GM12878 (cell line): ENCODE results near the gene ROBO4. TPM values are rescaled to one million over a fixed set of nuclear protein-coding genes. Genes with fewer than 3 reads are reported as not detected.

ENCODE experiments used
- ATAC-seq: fragments of 200-7000 bp; cut with Tn5 transposase; 3 replicates; pipeline ENCODE4 v1.9.1; 2020; ENCODE audit warnings: mild to moderate bottlenecking, moderate library complexity
- BruUV-seq: library from RNA; stranded (reverse); fragments of 400-500 nt; replicated peaks from 2 replicates; lab custom pipeline; 2021; lab: Mats Ljungman, UMichigan
- CTCF ChIA-PET: fragments of 300-600 bp; sonication (Branson Sonifier 250); formaldehyde crosslinking; extraction: SDS; loops from one replicate; lab custom pipeline; 2021; ENCODE audit warnings: inconsistent platforms; lab: Yijun Ruan, JAX
- POLR2A ChIA-PET: fragments of 350-600 bp; formaldehyde crosslinking; extraction: SDS; loops from one replicate; lab custom pipeline; 2021; ENCODE audit warnings: inconsistent platforms; lab: Charles Lee
- RAD21 ChIA-PET: fragments of 300-600 bp; sonication (Branson Sonifier 250); formaldehyde crosslinking; loops from one replicate; lab custom pipeline; 2023; ENCODE audit warnings: antibody characterized with exemption; ENCODE audit not compliant: unreplicated experiment; lab: Charles Lee
- SMC1A ChIA-PET: fragments of 300-600 bp; sonication (Branson Sonifier 250); formaldehyde crosslinking; loops from one replicate; lab custom pipeline; 2023; ENCODE audit not compliant: unreplicated experiment, uncharacterized antibody; lab: Charles Lee
- DNase-seq: peaks from one replicate; pipeline ENCODE4 v3.0.0-alpha.2; 2011; ENCODE audit warnings: low read depth, low spot score
- FAIRE-seq: peaks from 3 replicates; lab custom pipeline; 2011; peaks lifted over from hg19 to GRCh38; lab: Jason Lieb, UNC
- H2AFZ ChIP-seq: 2 replicates; pipeline ENCODE4 v1.6.0; 2011; ENCODE audit warnings: low read depth, low read length, control low read depth; ENCODE audit not compliant: control insufficient read depth
- H3K27ac ChIP-seq: 2 replicates; pipeline ENCODE4 v1.5.1; 2011; ENCODE audit warnings: control low read depth; ENCODE audit not compliant: control insufficient read depth, insufficient read depth
- H3K27me3 ChIP-seq, 2 experiments: replicated peaks in 1 of 2; 2 replicates each; pipeline versions ENCODE4 v1.6.0 to v1.6.1; 2011; ENCODE audit warnings: low read length in 1 of 2; ENCODE audit not compliant: control insufficient read depth in 2 of 2, insufficient read depth in 2 of 2
- H3K36me3 ChIP-seq, 2 experiments: 2 replicates each; pipeline ENCODE4 v1.5.1; 2011; ENCODE audit warnings: low read length in 1 of 2; ENCODE audit not compliant: control insufficient read depth in 2 of 2, insufficient read depth in 2 of 2
- H3K4me1 ChIP-seq: 2 replicates; pipeline ENCODE4 v1.6.1; 2011; ENCODE audit warnings: mild to moderate bottlenecking, low read length, moderate library complexity, mixed read lengths; ENCODE audit not compliant: control insufficient read depth, insufficient read depth
- H3K4me2 ChIP-seq: 2 replicates; pipeline ENCODE4 v1.6.0; 2011; ENCODE audit warnings: control low read depth; ENCODE audit not compliant: control insufficient read depth, insufficient read depth
- H3K4me3 ChIP-seq: fragments of 200-600 bp; sonication (generic); 2 replicates; pipeline ENCODE4 v1.5.1; 2016
- H3K79me2 ChIP-seq: 2 replicates; pipeline ENCODE4 v1.6.0; 2011; ENCODE audit warnings: low read length; ENCODE audit not compliant: control insufficient read depth, insufficient read depth
- H3K9ac ChIP-seq: 2 replicates; pipeline ENCODE4 v1.8.0; 2011; ENCODE audit warnings: low read length, control low read depth, mixed read lengths; ENCODE audit not compliant: control insufficient read depth, insufficient read depth
- H3K9me3 ChIP-seq: replicated peaks from 3 replicates; pipeline ENCODE4 v1.5.1; 2011; ENCODE audit warnings: mild to moderate bottlenecking, low read length; ENCODE audit not compliant: control insufficient read depth, insufficient read depth
- H4K20me1 ChIP-seq: 2 replicates; pipeline ENCODE4 v1.6.0; 2011; ENCODE audit not compliant: control insufficient read depth, insufficient read depth
- BACH1 ChIP-seq: fragments of 450-650 bp; IDR thresholded peaks from 2 replicates; pipeline ENCODE4 v1.6.1; 2017; ENCODE audit warnings: mild to moderate bottlenecking, borderline replicate concordance
- DPF2 ChIP-seq: fragments of 450-650 bp; IDR thresholded peaks from 2 replicates; pipeline ENCODE4 v1.6.1; 2017; ENCODE audit warnings: mild to moderate bottlenecking
- ELK1 ChIP-seq: IDR thresholded peaks from 2 replicates; pipeline ENCODE4 v1.6.1; 2012; ENCODE audit warnings: low read depth, low read length, improper control_type of control experiment
- EZH2 ChIP-seq: IDR thresholded peaks from 2 replicates; pipeline ENCODE4 v1.6.1; 2012; ENCODE audit warnings: low read depth, mild to moderate bottlenecking, control low read depth, inconsistent platforms, low read length, borderline replicate concordance; ENCODE audit not compliant: control insufficient read depth
- IRF3 ChIP-seq: fragments of 450-650 bp; IDR thresholded peaks from 2 replicates; pipeline ENCODE4 v1.6.1; 2014; ENCODE audit warnings: mild to moderate bottlenecking
- LARP7 ChIP-seq: fragments of 450-650 bp; IDR thresholded peaks from 2 replicates; pipeline ENCODE4 v1.6.1; 2017; ENCODE audit warnings: mild to moderate bottlenecking
- MYC ChIP-seq: IDR thresholded peaks from 2 replicates; pipeline ENCODE4 v1.6.1; 2011; ENCODE audit warnings: mild to moderate bottlenecking, low read length, moderate library complexity, inconsistent platforms; ENCODE audit not compliant: insufficient read depth, insufficient replicate concordance, insufficient read length, severe bottlenecking
- PKNOX1 ChIP-seq: fragments of 450-650 bp; IDR thresholded peaks from 2 replicates; pipeline ENCODE4 v1.6.1; 2016; ENCODE audit warnings: mild to moderate bottlenecking
- POLR2AphosphoS5 ChIP-seq: IDR thresholded peaks from 2 replicates; pipeline ENCODE4 v1.6.1; 2011; ENCODE audit warnings: mild to moderate bottlenecking, low read length, inconsistent platforms
- RAD51 ChIP-seq: fragments of 450-650 bp; IDR thresholded peaks from 2 replicates; pipeline ENCODE4 v1.6.1; 2016; ENCODE audit warnings: moderate library complexity, mild to moderate bottlenecking, inconsistent platforms
- SREBF2 ChIP-seq: IDR thresholded peaks from 2 replicates; pipeline ENCODE4 v1.6.1; 2012; ENCODE audit warnings: mild to moderate bottlenecking, low read length
- TAF1 ChIP-seq: IDR thresholded peaks from 2 replicates; pipeline ENCODE4 v1.6.1; 2011; ENCODE audit warnings: mild to moderate bottlenecking, low read depth, low read length, borderline replicate concordance
- USF1 ChIP-seq: IDR thresholded peaks from 2 replicates; pipeline ENCODE4 v1.6.1; 2011; ENCODE audit warnings: borderline replicate concordance, low read depth, mild to moderate bottlenecking, moderate library complexity, mixed read lengths, low read length; ENCODE audit not compliant: insufficient read depth; ENCODE audit errors: extremely low read length
- WGBS: methylation state at CpG from one replicate; pipeline ENCODE4 v1.1.6; 2016; ENCODE audit warnings: low lambda C conversion rate; ENCODE audit not compliant: insufficient replicate concordance, insufficient coverage; ENCODE audit errors: missing lambda C conversion rate; 5-methylcytosine and 5-hydroxymethylcytosine counted together
- in situ Hi-C: fragments of 300-500 bp; cut with MboI; formaldehyde crosslinking; loops from 9 replicates; pipeline ENCODE4 v1.14.3; 2018; ENCODE audit warnings: mixed read lengths
- intact Hi-C: fragments of 100-400 bp; cut with micrococcal nuclease; formaldehyde crosslinking; loops from one replicate; pipeline ENCODE4 v1.14.2; 2022; ENCODE audit not compliant: unreplicated experiment
- polyA plus RNA-seq, 11 experiments: library from polyadenylated mRNA; depleted of rRNA in 4 of 11; unstranded in 6 of 11; stranded (reverse) in 5 of 11; fragments of >200 nt; fragmentation: Nextera tagmentation in 4 of 11; fragmentation: Illumina TruSeq in 1 of 11; extraction: Ambion mirVana in 4 of 11; extraction: Trizol in 1 of 11; gene quantifications; 1 replicate in 1 of 11; 2 replicates in 10 of 11; pipeline versions ENCODE4 v1.2.1 to v1.2.3, GENCODE V29; 2011 to 2016; ENCODE audit warnings: inconsistent platforms in 2 of 11, missing spikeins in 2 of 11, low read depth in 1 of 11
- total RNA-seq, 4 experiments: library from RNA; depleted of rRNA in 3 of 4; stranded (reverse); fragments of >200 nt in 3 of 4; fragmentation: Illumina TruSeq in 1 of 4; extraction: Trizol in 1 of 4; gene quantifications; 2 replicates each; pipeline versions ENCODE4 v1.2.1 to v1.2.3, GENCODE V29; 2013 to 2021

Gene ROBO4
- total and polyA plus RNA-seq, 10 of the 15 experiments (the other 5 are each of a cell fraction or from before 2014, with no cell fraction given), result not detected

DNA sequence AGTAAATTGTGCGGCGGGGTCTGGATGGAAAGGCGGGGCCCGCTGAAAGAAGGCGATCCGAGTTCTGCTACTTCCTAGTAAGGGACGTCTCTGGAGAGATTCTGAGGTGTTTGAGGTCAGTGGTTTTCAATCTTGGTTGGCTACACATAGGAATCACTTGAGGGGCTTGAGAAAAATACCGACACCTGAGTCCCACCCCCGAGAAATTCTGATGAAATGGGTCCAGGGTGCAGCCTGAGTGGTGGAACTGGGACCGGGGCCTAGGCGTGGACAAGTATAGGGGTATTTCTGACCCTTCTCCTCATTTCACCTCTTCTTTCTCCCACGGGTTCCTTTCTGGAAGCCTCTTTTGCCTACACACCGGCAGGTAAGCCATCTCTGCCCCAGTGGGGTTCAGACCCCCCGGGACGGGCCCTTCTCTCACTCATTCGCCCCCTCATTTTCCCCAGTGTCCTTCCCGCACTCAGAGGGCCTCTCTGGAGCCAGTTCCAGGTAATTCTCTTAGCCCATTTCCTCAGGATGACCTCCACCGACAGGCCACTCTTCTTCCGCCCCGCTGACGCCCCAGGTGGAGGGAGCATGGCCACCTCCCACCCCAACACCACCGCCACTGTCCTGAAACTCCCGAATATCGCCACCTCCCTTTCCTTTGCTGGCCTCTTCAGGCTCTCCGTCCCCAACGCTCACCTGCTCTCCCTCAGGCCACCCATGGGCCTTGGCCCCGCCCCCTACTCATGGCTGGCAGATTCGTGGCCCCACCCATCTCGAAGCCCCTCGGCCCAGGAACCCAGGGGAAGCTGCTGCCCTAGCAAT, 20.6 kb downstream of the ROBO4 start:
- Histone ChIP-seq H2AFZ (peak overlapping the region; percentile 95), H3K4me1 (no peaks in the 10 kb centered on the region), H3K4me2 (peak overlapping the region; percentile 99), H3K36me3 (no peaks in the 10 kb centered on the region), H3K9me3 (no peaks in the 10 kb centered on the region), H3K9ac (no peak overlapping the region; the same call in 1 of the 2 replicates), H3K4me3 (peak overlapping the region; percentile 78; the same call in 1 of the 2 replicates), H3K27ac (no peak overlapping the region), H3K79me2 (no peaks in the 10 kb centered on the region), H4K20me1 (no peaks in the 10 kb centered on the region), H3K27me3 (peaks cover 0 to 1% of the 10 kb centered on the region in 2 experiments; a peak in 3 of 4 replicates)
- no TSS peak for BruUV-seq
- ChIA-PET SMC1A (interaction anchor here (0.8 to 1.2 kb wide), 2 partner anchors 77 to 480 kb away, joined by 3 read pairs; partner anchors contain the start of gene CCDC15), CTCF (interaction anchor here (0.6 to 1.6 kb wide), 16 partner anchors 11 to 825 kb away, joined by 3 to 7 read pairs (median 4); partner anchors contain the start of genes CCDC15 and TBRG1), RAD21 (interaction anchor here (1.2 kb wide), 1 partner anchor 232 kb away, joined by 3 read pairs; no protein-coding TSS in a partner anchor), POLR2A (no interaction called here)
- 16% methylated on average over 30 of the region's 30 CpGs for WGBS
- in situ Hi-C loops (no loop called here), intact Hi-C loops (no loop called here)
- FAIRE-seq, result no peak
- no peak for DNase-seq
- TF ChIP-seq USF1 (no peak), PKNOX1 (no peak), TAF1 (no peak), RAD51 (no peak), IRF3 (no peak), ELK1 (no peak), POLR2AphosphoS5 (no peak), DPF2 (no peak), EZH2 (no peak), BACH1 (no peak), LARP7 (no peak), MYC (no peak), SREBF2 (no peak)
- no peak for ATAC-seq
